Mesendoderm (in vitro differentiated cells): ENCODE data around the gene MAML3.

Experiments used
- DNase-seq: peaks from one replicate; pipeline ENCODE4 v3.0.0; 2013
- H2AK5ac ChIP-seq: 2 replicates; pipeline ENCODE4 v1.6.1; 2013; ENCODE audit warnings: low read length, inconsistent platforms
- H2BK120ac ChIP-seq: 2 replicates; pipeline ENCODE4 v1.6.1; 2013; ENCODE audit warnings: low read depth, mild to moderate bottlenecking, low read length, moderate library complexity, mixed read lengths
- H2BK15ac ChIP-seq: replicated peaks from 2 replicates; pipeline ENCODE4 v1.6.1; 2013; ENCODE audit warnings: low read depth, mild to moderate bottlenecking, moderate library complexity
- H2BK5ac ChIP-seq: 2 replicates; pipeline ENCODE4 v1.6.1; 2013; ENCODE audit warnings: low read length, inconsistent platforms
- H3K18ac ChIP-seq: 2 replicates; pipeline ENCODE4 v1.6.1; 2013; ENCODE audit warnings: mild to moderate bottlenecking, low read length, mixed read lengths
- H3K23ac ChIP-seq: one replicate; pipeline ENCODE4 v1.6.1; 2013; ENCODE audit warnings: low read length
- H3K27ac ChIP-seq: 2 replicates; pipeline ENCODE4 v1.5.1; 2013; ENCODE audit warnings: low read depth, mild to moderate bottlenecking, inconsistent platforms, low read length, moderate library complexity
- H3K27me3 ChIP-seq: 2 replicates; pipeline ENCODE4 v1.6.1; 2013; ENCODE audit warnings: low read length, control low read depth, mild to moderate bottlenecking, inconsistent platforms; ENCODE audit not compliant: insufficient read depth, poor library complexity
- H3K36me3 ChIP-seq: 2 replicates; pipeline ENCODE4 v1.6.1; 2013; ENCODE audit warnings: low read length, inconsistent platforms; ENCODE audit not compliant: control insufficient read depth, insufficient read depth
- H3K4ac ChIP-seq: one replicate; pipeline ENCODE4 v1.6.1; 2013; ENCODE audit warnings: low read depth, mild to moderate bottlenecking, low read length, moderate library complexity
- H3K4me1 ChIP-seq: 2 replicates; pipeline ENCODE4 v1.6.1; 2013; ENCODE audit warnings: low read depth, low read length, inconsistent platforms; ENCODE audit not compliant: control insufficient read depth
- H3K4me2 ChIP-seq: 2 replicates; pipeline ENCODE4 v1.6.1; 2013; ENCODE audit warnings: low read length
- H3K4me3 ChIP-seq: 2 replicates; pipeline ENCODE4 v1.5.1; 2013; ENCODE audit warnings: mild to moderate bottlenecking, low read length
- H3K56ac ChIP-seq: one replicate; pipeline ENCODE4 v1.6.1; 2013; ENCODE audit warnings: low read length
- H3K79me1 ChIP-seq: 2 replicates; pipeline ENCODE4 v1.6.1; 2013; ENCODE audit warnings: low read length, inconsistent platforms
- H3K79me2 ChIP-seq: 2 replicates; pipeline ENCODE4 v1.6.1; 2013; ENCODE audit warnings: mild to moderate bottlenecking, low read length; ENCODE audit not compliant: control insufficient read depth, insufficient read depth
- H3K9ac ChIP-seq: 2 replicates; pipeline ENCODE4 v1.6.1; 2013; ENCODE audit warnings: low read length, inconsistent platforms
- H4K5ac ChIP-seq: one replicate; pipeline ENCODE4 v1.6.1; 2013; ENCODE audit warnings: low read length
- H4K8ac ChIP-seq: one replicate; pipeline ENCODE4 v1.6.1; 2013; ENCODE audit warnings: low read depth, mild to moderate bottlenecking, control low read depth, low read length, moderate library complexity
- WGBS: extraction: QIAGEN DNeasy Blood & Tissue Kit; methylation state at CpG from one replicate; pipeline ENCODE4 v1.1.7; 2013; ENCODE audit warnings: low lambda C conversion rate, missing lambda C conversion rate; ENCODE audit not compliant: insufficient coverage; ENCODE audit errors: extremely low coverage; 5-methylcytosine and 5-hydroxymethylcytosine counted together

Gene MAML3

GRCh38 chr4:139872274-139872673 lies 281.7 kb downstream of the MAML3 start:
- no CpG with 5 or more reads among the region's 2 CpGs for WGBS
- no peak for DNase-seq
- Histone ChIP-seq H3K36me3 (no peaks in the 10 kb centered on the region), H3K4me3 (no peak overlapping the region), H2BK120ac (no peak overlapping the region), H3K27ac (no peak overlapping the region), H3K27me3 (no peaks in the 10 kb centered on the region), H4K5ac (no peak overlapping the region), H3K4me1 (peaks cover 3% of the 10 kb centered on the region), H3K4ac (no peak overlapping the region), H3K9ac (no peak overlapping the region), H2BK5ac (no peak overlapping the region), H3K23ac (no peak overlapping the region), H3K18ac (no peak overlapping the region), H3K4me2 (no peak overlapping the region), H3K79me2 (no peaks in the 10 kb centered on the region), H2AK5ac (no peak overlapping the region), H4K8ac (no peak overlapping the region), H2BK15ac (no peak overlapping the region), H3K79me1 (no peaks in the 10 kb centered on the region), H3K56ac (no peak overlapping the region)

- H2BK120ac ChIP-seq, result no peak overlapping the region
- H3K4me3 ChIP-seq, result no peak overlapping the region
- DNase-seq, result no peak
- no peaks in the 10 kb centered on the region for H3K27me3 ChIP-seq
- H2BK5ac ChIP-seq, result no peak overlapping the region
- no CpG with 5 or more reads among the region's 4 CpGs for WGBS
- H3K79me1 ChIP-seq, result no peaks in the 10 kb centered on the region
- no peak overlapping the region for H4K5ac ChIP-seq
- H3K27ac ChIP-seq, result no peak overlapping the region
- no peak overlapping the region for H3K56ac ChIP-seq
- no peaks in the 10 kb centered on the region for H3K36me3 ChIP-seq
- no peaks in the 10 kb centered on the region for H3K79me2 ChIP-seq
- no peak overlapping the region for H4K8ac ChIP-seq
- H2AK5ac ChIP-seq, result no peak overlapping the region
- no peaks in the 10 kb centered on the region for H3K4me1 ChIP-seq
- no peak overlapping the region for H3K18ac ChIP-seq
- H3K4ac ChIP-seq, result no peak overlapping the region
- no peak overlapping the region for H2BK15ac ChIP-seq
- no peak overlapping the region for H3K9ac ChIP-seq
- no peak overlapping the region for H3K4me2 ChIP-seq
- no peak overlapping the region for H3K23ac ChIP-seq
Observed at GRCh38 chr4:139869810-139870209, 284.2 kb downstream of the MAML3 start.

- H3K56ac ChIP-seq, result no peak overlapping the region
- H4K8ac ChIP-seq, result no peak overlapping the region
- no peak overlapping the region for H3K4me3 ChIP-seq
- no peak for DNase-seq
- H3K27me3 ChIP-seq, result no peaks in the 10 kb centered on the region
- H3K23ac ChIP-seq, result no peak overlapping the region
- H3K79me2 ChIP-seq, result no peaks in the 10 kb centered on the region
- H2BK5ac ChIP-seq, result no peak overlapping the region
- no peak overlapping the region for H3K18ac ChIP-seq
- H2BK15ac ChIP-seq, result no peak overlapping the region
- no peak overlapping the region for H4K5ac ChIP-seq
- H3K79me1 ChIP-seq, result no peaks in the 10 kb centered on the region
- H3K9ac ChIP-seq, result no peak overlapping the region
- H3K4me2 ChIP-seq, result no peak overlapping the region
- H2AK5ac ChIP-seq, result no peak overlapping the region
- no CpG with 5 or more reads among the region's 13 CpGs for WGBS
- H3K27ac ChIP-seq, result no peak overlapping the region
- H3K4me1 ChIP-seq, result no peaks in the 10 kb centered on the region
- no peak overlapping the region for H3K4ac ChIP-seq
- no peaks in the 10 kb centered on the region for H3K36me3 ChIP-seq
- no peak overlapping the region for H2BK120ac ChIP-seq
Observed at GRCh38 chr4:139866276-139866962, 287.6 kb downstream of the MAML3 start.

- no peak overlapping the region for H3K4me2 ChIP-seq
- no peak overlapping the region for H4K8ac ChIP-seq
- no CpG with 5 or more reads among the region's 5 CpGs for WGBS
- no peak overlapping the region for H4K5ac ChIP-seq
- no peaks in the 10 kb centered on the region for H3K79me2 ChIP-seq
- no peak for DNase-seq
- H3K27me3 ChIP-seq, result no peaks in the 10 kb centered on the region
- no peak overlapping the region for H2BK120ac ChIP-seq
- no peak overlapping the region for H3K4me3 ChIP-seq
- no peak overlapping the region for H3K56ac ChIP-seq
- H2BK5ac ChIP-seq, result no peak overlapping the region
- no peaks in the 10 kb centered on the region for H3K79me1 ChIP-seq
- no peak overlapping the region for H3K4ac ChIP-seq
- H3K36me3 ChIP-seq, result no peaks in the 10 kb centered on the region
- no peak overlapping the region for H3K27ac ChIP-seq
- H3K4me1 ChIP-seq, result no peaks in the 10 kb centered on the region
- no peak overlapping the region for H3K23ac ChIP-seq
- no peak overlapping the region for H3K18ac ChIP-seq
- no peak overlapping the region for H2AK5ac ChIP-seq
- no peak overlapping the region for H3K9ac ChIP-seq
- no peak overlapping the region for H2BK15ac ChIP-seq
Observed at GRCh38 chr4:139865537-139865936, 288.4 kb downstream of the MAML3 start.

GRCh38 chr4:139863531-139863930 lies 290.5 kb downstream of the MAML3 start:
- no peak overlapping the region for H3K4me3 ChIP-seq
- WGBS, result no CpG with 5 or more reads among the region's 3 CpGs

GRCh38 chr4:139861471-139861870 lies 292.5 kb downstream of the MAML3 start:
- no peak overlapping the region for H4K5ac ChIP-seq
- H3K4me3 ChIP-seq, result no peak overlapping the region
- H3K27ac ChIP-seq, result no peak overlapping the region
- no peaks in the 10 kb centered on the region for H3K79me1 ChIP-seq
- H2BK120ac ChIP-seq, result no peak overlapping the region
- H3K4ac ChIP-seq, result no peak overlapping the region
- H3K4me1 ChIP-seq, result peaks cover 2% of the 10 kb centered on the region
- DNase-seq, result peak; percentile 40
- no peak overlapping the region for H3K9ac ChIP-seq
- H3K4me2 ChIP-seq, result no peak overlapping the region
- H2AK5ac ChIP-seq, result no peak overlapping the region
- no peak overlapping the region for H3K18ac ChIP-seq
- no peaks in the 10 kb centered on the region for H3K79me2 ChIP-seq
- no peaks in the 10 kb centered on the region for H3K36me3 ChIP-seq
- H3K23ac ChIP-seq, result no peak overlapping the region
- no peak overlapping the region for H4K8ac ChIP-seq
- no peak overlapping the region for H3K56ac ChIP-seq
- H3K27me3 ChIP-seq, result no peaks in the 10 kb centered on the region
- no CpG with 5 or more reads among the region's 4 CpGs for WGBS
- H2BK15ac ChIP-seq, result no peak overlapping the region
- no peak overlapping the region for H2BK5ac ChIP-seq

More at GRCh38 chr4:139863531-139863930, 290.5 kb downstream of the MAML3 start:
- no peaks in the 10 kb centered on the region for H3K27me3 ChIP-seq
- H3K79me2 ChIP-seq, result no peaks in the 10 kb centered on the region
- H3K56ac ChIP-seq, result no peak overlapping the region
- H3K4me2 ChIP-seq, result no peak overlapping the region
- H3K4ac ChIP-seq, result no peak overlapping the region
- H4K8ac ChIP-seq, result no peak overlapping the region
- H3K36me3 ChIP-seq, result no peaks in the 10 kb centered on the region
- no peaks in the 10 kb centered on the region for H3K4me1 ChIP-seq
- no peak overlapping the region for H3K27ac ChIP-seq
- no peaks in the 10 kb centered on the region for H3K79me1 ChIP-seq
- no peak overlapping the region for H3K23ac ChIP-seq
- no peak overlapping the region for H2AK5ac ChIP-seq
- no peak overlapping the region for H2BK15ac ChIP-seq
- no peak overlapping the region for H4K5ac ChIP-seq
- H3K9ac ChIP-seq, result no peak overlapping the region
- H2BK120ac ChIP-seq, result no peak overlapping the region
- DNase-seq, result no peak
- H3K18ac ChIP-seq, result no peak overlapping the region
- no peak overlapping the region for H2BK5ac ChIP-seq
